PFSK-1 (cell line): ENCODE measurements around the gene MRPL1.

Experiments used
- FOXP2 ChIP-seq: optimal IDR thresholded peaks from 2 replicates; pipeline ENCODE3; 2011; ENCODE audit warnings: borderline replicate concordance, control low read depth, inconsistent platforms; ENCODE audit not compliant: insufficient read depth; ENCODE audit errors: extremely low read length, extremely low read depth
- POLR2AphosphoS5 ChIP-seq: IDR thresholded peaks from 2 replicates; pipeline ENCODE4 v1.6.1; 2012; ENCODE audit warnings: low read depth, mild to moderate bottlenecking, control low read depth, low read length, moderate library complexity
- SIN3A ChIP-seq: IDR thresholded peaks from 2 replicates; pipeline ENCODE4 v1.6.1; 2012; ENCODE audit warnings: mild to moderate bottlenecking, low read length, moderate library complexity, borderline replicate concordance; ENCODE audit not compliant: insufficient read depth
- TAF1 ChIP-seq: IDR thresholded peaks from 2 replicates; pipeline ENCODE4 v1.6.1; 2012; ENCODE audit warnings: low read length, control low read depth, borderline replicate concordance; ENCODE audit not compliant: insufficient read depth
- TF ChIP-seq, protein P1 (sequence below), 2 experiments: IDR thresholded peaks; 2 replicates each; pipeline versions ENCODE4 v1.6.1 to v1.8.0; 2011 to 2012; ENCODE audit warnings: low read depth in 2 of 2, low read length in 2 of 2, control low read depth in 1 of 2, inconsistent platforms in 1 of 2, mild to moderate bottlenecking in 1 of 2, moderate library complexity in 1 of 2; ENCODE audit not compliant: insufficient read depth in 1 of 2

- TF ChIP-seq TAF1, result no peak
- TF ChIP-seq POLR2AphosphoS5, result no peak
- TF ChIP-seq, protein P1, sequence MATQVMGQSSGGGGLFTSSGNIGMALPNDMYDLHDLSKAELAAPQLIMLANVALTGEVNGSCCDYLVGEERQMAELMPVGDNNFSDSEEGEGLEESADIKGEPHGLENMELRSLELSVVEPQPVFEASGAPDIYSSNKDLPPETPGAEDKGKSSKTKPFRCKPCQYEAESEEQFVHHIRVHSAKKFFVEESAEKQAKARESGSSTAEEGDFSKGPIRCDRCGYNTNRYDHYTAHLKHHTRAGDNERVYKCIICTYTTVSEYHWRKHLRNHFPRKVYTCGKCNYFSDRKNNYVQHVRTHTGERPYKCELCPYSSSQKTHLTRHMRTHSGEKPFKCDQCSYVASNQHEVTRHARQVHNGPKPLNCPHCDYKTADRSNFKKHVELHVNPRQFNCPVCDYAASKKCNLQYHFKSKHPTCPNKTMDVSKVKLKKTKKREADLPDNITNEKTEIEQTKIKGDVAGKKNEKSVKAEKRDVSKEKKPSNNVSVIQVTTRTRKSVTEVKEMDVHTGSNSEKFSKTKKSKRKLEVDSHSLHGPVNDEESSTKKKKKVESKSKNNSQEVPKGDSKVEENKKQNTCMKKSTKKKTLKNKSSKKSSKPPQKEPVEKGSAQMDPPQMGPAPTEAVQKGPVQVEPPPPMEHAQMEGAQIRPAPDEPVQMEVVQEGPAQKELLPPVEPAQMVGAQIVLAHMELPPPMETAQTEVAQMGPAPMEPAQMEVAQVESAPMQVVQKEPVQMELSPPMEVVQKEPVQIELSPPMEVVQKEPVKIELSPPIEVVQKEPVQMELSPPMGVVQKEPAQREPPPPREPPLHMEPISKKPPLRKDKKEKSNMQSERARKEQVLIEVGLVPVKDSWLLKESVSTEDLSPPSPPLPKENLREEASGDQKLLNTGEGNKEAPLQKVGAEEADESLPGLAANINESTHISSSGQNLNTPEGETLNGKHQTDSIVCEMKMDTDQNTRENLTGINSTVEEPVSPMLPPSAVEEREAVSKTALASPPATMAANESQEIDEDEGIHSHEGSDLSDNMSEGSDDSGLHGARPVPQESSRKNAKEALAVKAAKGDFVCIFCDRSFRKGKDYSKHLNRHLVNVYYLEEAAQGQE (IDR thresholded peaks at IDR 0.05; ENCODE audit: insufficient read depth in 1 of 2, low read depth in 2 of 2, low read length in 2 of 2), result no peak
- TF ChIP-seq SIN3A, result no peak
- TF ChIP-seq FOXP2, result no peak
Observed at GRCh38 chr4:77821775-77822174, 40.9 kb upstream of the MRPL1 start.
